ENCODE measurements around the gene EIF4G1.
"Not testable (repeated sequence)": the region's sequence is repeated elsewhere in the genome, so short reads cannot be mapped to it uniquely, and the experiment has no call there.

The EIF4G1 gene

GRCh38 chr3:184335291-184335660 lies 20.9 kb downstream of the EIF4G1 start:
- ATAC-seq: no peak

GRCh38 chr3:184335661-184336546 lies 21.5 kb downstream of the EIF4G1 start:
- ATAC-seq: peak; percentile 44 to 51

GRCh38 chr3:184336547-184337398 lies 22.4 kb downstream of the EIF4G1 start:
- no peak for ATAC-seq

GRCh38 chr3:184337399-184337714 lies 23.0 kb downstream of the EIF4G1 start, which contains the start of gene FAM131A:
FAM131A (plus strand) TSS chr3:184337600; CDS start chr3:184337631, 31 bp downstream.
- no peak for ATAC-seq

- ATAC-seq: no peak
These were observed 23.6 kb downstream of the EIF4G1 start for GRCh38 chr3:184337981-184338380.

- no peak for ATAC-seq
These were observed 24.1 kb downstream of the EIF4G1 start for GRCh38 chr3:184338511-184338945.

GRCh38 chr3:184339001-184339400 lies 24.6 kb downstream of the EIF4G1 start:
- ATAC-seq: no peak

- not testable (repeated sequence) for ATAC-seq
These were observed 25.2 kb downstream of the EIF4G1 start for GRCh38 chr3:184339451-184340135.

- no peak for ATAC-seq
These were observed 27.5 kb downstream of the EIF4G1 start for GRCh38 chr3:184341925-184342324.

GRCh38 chr3:184343200-184343876 lies 28.9 kb downstream of the EIF4G1 start:
- no peak for ATAC-seq

GRCh38 chr3:184344579-184345316 lies 30.3 kb downstream of the EIF4G1 start:
- ATAC-seq: no peak

GRCh38 chr3:184345317-184346144 lies 31.1 kb downstream of the EIF4G1 start:
- peak; percentile 28 to 38 for ATAC-seq

GRCh38 chr3:184346480-184347190 lies 32.2 kb downstream of the EIF4G1 start:
- ATAC-seq: no peak

- ATAC-seq: no peak
These were observed 33.1 kb downstream of the EIF4G1 start for GRCh38 chr3:184347321-184348056.

- ATAC-seq: no peak
These were observed 33.6 kb downstream of the EIF4G1 start for GRCh38 chr3:184348057-184348382.

GRCh38 chr3:184349563-184350470 lies 35.4 kb downstream of the EIF4G1 start:
- no peak for ATAC-seq

GRCh38 chr3:184350618-184351017 lies 36.2 kb downstream of the EIF4G1 start:
- ATAC-seq: no peak

- ATAC-seq: no peak
These were observed 37.2 kb downstream of the EIF4G1 start for GRCh38 chr3:184351511-184352148.
